GM23248 (cell line): ENCODE results near the gene MRPL27.

ENCODE experiments used
- EZH2 ChIP-seq: fragments of 200-600 bp; sonication (generic); IDR thresholded peaks from 2 replicates; pipeline ENCODE4 v1.6.1; 2018; ENCODE audit warnings: antibody characterized with exemption, mild to moderate bottlenecking; ENCODE audit not compliant: insufficient read depth, poor library complexity, severe bottlenecking
- EZH2phosphoT487 ChIP-seq: fragments of 200-600 bp; sonication (generic); IDR thresholded peaks from 2 replicates; pipeline ENCODE4 v1.6.1; 2018; ENCODE audit warnings: antibody characterized with exemption, moderate library complexity, mild to moderate bottlenecking, low read depth; ENCODE audit not compliant: insufficient read depth

DNA sequence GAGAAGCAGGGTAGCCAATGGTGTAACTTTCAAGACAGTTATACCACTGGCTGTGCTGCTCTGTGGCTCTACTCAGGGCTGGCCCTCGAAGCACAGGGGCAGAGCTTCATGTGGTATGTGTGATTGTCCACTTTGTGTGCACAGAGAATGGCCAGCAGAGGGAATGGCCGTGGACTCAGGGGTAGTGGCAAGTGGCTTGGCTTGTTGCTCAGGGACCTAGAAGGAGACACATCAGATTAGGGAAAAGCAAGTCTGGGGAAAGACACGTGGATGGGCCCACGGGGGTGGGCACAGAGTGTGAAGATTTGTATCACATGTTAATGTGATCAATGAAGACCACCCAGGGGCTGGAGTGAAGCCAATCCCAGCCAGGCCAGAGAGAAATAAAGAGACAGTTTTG, 47.1 kb downstream of the MRPL27 start:
- no peak for TF ChIP-seq EZH2
- no peak for TF ChIP-seq EZH2phosphoT487
